NCI-H2227 treated with DMSO at 0.1 percent for 48 hours (cell line): ENCODE measurements around the gene SPTY2D1.
"Not testable (repeated sequence)": the region's sequence is repeated elsewhere in the genome, so short reads cannot be mapped to it uniquely, and the experiment has no call there.

Source experiments
- DNase-seq: peaks from one replicate; lab custom pipeline; 2025; lab: John Stamatoyannopoulos, UW

SPTY2D1 gene

GRCh38 chr11:18617688-18618341 is 16.3 kb downstream of the SPTY2D1 start:
- no peak for DNase-seq

GRCh38 chr11:18615628-18616392 is 18.3 kb downstream of the SPTY2D1 start:
- no peak for DNase-seq

DNA sequence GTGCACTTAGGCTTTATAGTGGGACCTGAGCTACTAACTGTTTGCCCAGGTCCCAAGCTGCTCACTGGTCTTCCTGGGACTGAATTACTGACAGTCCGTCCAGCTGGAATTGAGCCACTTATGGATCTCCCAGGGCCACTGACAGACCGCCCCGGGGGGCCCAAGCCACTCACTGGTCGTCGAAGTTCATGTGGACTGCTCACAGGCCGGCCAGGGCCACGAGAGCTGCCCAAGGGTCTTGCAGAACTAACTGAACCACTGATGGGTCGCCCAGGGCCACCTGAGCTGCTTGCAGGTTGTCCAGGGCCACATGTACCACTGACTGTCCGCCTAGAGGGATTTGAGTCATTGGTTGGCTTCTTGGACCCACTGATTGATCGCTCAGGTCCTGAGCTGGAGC is 19.5 kb downstream of the SPTY2D1 start:
- no peak for DNase-seq

- DNase-seq, result no peak
These were observed 21.7 kb downstream of the SPTY2D1 start for GRCh38 chr11:18612394-18612793.

DNA sequence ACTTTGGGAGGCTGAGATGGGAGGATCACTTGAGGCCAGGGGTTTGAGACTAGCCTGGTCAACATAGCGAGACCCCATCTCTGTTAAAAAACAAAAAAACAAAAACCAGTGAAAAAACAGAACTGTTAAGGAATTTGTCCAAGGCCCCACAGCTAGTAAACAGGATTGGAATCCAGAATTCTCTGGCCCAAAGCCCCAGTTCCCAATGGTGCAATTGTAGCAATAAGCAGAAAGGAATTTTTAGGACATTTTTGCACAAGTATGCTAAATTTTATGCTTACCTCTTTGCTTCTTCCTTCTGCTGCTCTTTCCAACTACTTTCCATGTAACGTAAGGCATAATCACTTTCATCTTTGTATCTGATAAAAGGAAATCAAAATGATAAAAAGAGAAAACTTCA is 22.9 kb downstream of the SPTY2D1 start:
- no peak for DNase-seq

- DNase-seq, result no peak
These were observed 25.8 kb downstream of the SPTY2D1 start for GRCh38 chr11:18608376-18608775.

DNA sequence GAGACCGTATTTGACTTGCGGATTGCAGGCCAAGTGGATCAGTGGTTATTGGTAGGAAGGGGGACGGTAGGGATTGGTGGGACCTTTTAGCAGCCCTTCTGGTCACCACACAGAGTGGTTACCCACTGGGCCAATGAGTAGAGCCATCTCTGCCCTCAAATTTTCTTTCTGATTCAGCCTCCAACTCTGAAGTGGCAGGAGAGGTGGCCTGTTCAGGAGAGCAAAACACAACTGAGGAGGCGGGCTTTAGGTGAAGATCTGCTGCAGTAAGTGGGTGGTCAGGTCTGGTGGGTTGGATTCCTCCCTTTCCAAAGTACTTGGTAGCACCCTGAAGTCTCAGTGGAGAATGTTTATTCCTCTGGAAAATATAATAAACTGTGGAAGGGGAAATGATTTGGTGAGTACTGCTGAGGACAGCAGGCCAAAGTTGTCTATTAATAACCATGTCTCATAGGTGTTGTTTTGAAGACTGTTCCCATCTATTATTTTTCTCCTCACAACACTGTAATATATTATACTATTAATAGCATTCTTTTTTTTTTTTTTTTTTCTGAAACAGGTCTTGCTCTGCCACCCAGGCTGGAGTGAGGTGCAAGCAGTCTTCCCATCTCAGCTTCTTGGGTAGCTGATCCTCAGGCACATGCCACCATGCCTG is 33.1 kb downstream of the SPTY2D1 start:
- no peak for DNase-seq

- no peak for DNase-seq
These were observed 34.4 kb downstream of the SPTY2D1 start, which contains the start of gene MISFA for GRCh38 chr11:18599739-18600230. MISFA (plus strand) TSS chr11:18599789; CDS start chr11:18599929, 140 bp downstream.

DNA sequence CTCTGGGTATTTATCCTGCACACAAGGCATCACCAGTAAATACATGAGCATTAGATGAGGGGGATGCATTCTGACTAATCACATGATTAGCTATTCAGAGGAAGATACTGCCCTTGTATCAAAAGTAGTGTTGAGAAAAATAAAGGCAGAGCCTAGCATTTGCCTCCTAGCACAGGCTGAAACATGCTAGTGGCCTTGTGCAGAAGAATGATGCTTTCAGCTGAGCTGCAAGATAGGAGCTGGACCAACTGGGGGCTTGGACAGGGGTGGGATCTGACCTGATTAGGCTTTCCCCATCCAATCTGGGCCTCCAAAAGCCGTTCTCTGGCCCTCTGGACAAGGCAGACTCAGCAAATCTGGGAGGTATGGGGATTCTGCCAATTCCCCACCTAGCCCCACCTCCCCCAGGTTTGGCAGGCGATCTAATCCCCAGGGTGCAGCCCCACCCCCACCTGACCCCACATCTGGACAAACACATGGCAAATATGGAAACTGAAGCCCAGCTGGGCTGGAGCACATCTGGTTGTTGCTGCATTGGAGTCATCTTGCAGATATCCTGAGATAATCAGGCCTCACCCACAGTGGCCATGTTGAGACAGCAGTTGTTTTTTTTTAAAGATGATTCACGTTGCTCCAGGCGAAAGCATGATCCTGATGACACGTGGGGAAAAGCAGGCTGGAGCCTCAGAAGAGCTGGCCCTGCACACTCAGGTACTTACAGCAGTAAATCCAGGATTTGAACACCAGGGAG is 39.0 kb downstream of the SPTY2D1 start:
- no peak for DNase-seq

DNA sequence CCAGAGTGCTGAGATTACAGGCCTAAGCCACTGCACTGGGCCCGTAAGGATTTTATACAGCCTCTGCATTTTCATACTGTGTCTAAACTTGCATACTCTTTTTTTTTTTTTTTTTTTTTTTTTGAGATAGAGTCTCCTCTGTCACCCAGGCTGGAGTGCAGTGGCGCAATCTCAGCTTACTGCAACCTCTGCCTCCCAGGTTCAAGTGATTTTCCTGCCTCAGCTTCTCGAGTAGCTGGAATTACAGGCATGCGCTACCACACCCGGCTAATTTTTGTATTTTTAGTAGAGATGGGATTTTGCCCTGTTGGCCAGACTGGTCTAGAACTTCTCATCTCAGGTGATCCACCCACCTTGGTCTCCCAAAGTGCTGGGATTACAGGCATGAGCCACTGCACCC is 40.1 kb downstream of the SPTY2D1 start:
- DNase-seq, result not testable (repeated sequence)

DNA sequence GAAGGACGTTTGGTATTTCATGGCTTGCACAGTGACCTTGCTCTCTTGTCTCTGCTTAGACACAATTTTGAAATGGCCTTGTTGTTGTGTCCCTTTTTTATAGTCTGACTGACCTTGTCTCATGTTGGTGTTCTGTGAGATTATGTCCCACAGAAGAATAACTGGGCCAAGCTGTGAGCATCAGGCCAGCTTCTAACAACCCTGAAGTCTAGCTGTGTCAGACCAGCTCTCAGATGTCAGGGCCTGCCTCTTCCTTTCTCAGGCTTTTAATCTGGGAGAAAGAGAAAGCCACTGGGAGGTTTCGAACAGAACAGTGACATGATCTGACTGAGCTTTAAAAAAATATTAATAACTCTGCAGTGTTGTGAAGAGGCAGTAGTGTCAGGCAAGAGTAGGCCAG is 43.6 kb downstream of the SPTY2D1 start:
- DNase-seq, result no peak

DNA sequence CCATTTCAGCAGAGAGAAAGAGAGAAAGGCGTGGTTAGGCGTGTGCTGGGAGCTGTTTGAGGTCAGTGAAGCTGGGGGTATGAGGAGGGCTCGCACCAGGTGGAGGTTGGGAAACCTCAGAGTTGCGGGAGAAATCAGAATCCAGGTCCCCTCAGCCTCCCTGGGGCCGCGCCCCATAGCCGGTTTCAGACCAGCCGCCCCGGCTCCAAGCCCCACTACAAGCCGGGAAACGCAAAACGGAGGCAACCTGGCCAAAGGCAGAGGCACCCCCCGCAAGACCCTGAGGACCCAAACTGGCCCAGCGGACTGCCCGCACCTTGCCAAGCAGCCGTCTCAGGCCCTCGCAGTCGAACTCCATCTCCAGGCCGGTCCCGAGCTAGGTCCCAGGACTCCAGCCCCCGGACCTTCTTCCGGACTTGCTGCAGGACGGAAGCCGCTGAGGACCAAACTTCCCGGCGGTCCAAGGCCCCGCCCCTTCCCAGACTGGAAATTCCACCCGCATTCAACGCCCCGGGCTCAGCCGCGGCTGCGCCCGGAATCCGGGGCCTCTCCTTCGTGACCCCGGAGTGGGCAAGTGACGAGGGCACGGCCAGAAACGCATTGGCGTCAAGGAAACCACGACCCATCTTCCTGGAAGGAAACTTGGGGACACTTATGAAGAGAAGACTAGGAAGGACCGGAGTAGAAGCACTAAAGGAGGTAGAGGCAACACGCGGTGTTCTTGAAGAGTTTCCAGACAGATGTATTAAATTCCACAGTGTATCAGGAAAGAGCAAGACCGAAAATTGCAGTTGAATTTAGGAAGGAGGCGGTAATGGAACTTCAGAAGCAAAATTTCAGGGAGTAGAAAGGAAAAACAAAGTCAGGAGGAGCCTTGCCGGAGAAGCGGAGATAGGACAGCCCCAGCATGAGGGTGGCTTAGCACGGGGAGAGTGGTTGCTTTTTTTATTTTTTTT is 45.6 kb downstream of the SPTY2D1 start, which contains the start of gene UEVLD:
Gene UEVLD, minus strand, starts transcription at position 438 of the 956 bp plus-strand sequence. Its CDS starts 80 bp downstream, at position 358.
- peak; percentile 69 for DNase-seq

GRCh38 chr11:18581825-18582224 is 52.3 kb downstream of the SPTY2D1 start:
- DNase-seq, result no peak

DNA sequence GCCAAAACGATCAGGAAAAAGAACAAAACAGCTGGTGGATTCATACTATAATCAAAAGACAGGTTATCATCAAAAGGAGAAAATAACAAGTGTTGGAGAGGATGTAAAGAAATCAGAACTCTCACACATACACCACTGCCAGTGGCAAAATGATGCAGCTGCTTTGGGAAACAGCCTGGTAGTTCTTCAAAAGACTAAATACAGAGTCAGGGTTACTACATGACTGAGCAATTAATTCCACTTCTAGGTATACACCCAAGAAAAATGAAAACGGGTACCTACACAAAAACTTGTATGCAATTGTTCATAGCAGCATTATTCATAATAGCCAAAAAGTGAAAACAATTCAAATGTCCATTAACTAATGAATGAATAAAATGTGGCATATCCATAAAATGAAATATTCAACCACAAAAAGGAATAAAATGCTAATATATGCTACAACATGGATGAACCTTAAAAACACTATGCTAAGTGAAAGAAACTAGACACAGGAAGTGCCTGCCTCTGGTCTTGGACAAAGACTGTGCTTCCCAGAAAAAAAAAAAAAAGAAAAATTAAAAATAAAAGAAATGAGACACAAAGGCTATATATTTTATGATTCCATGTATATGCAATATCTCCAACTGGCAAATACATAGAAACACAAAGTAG is 53.9 kb downstream of the SPTY2D1 start:
- no peak for DNase-seq

DNA sequence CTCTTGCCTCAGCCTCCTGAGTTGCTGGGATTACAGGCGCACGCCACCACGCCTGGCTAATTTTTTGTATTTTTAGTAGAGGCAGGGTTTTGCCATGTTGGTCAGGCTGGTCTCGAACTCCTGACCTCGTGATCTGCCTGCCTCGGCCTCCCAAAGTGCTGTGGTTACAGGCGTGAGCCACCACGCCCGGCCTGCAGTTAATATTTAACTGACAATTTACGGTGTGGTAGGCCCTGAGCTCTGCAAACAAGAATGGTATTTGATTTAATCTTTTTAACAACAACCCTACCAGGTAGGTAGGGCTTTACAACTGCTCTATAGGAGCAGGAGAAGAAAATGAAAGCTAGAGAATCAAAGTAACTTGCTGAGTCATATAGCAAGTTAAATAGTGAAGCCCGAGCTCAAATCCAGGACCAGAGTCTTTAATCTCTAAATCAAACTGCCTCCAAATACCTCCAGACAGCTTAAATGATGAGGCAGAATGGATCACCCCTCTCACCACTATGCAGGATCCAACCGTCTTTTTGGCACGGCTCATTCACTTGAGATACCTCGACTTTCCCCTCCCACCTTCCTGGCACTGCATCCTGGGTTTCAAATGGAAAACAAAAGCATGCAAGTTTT is 55.1 kb downstream of the SPTY2D1 start:
- no peak for DNase-seq

DNA sequence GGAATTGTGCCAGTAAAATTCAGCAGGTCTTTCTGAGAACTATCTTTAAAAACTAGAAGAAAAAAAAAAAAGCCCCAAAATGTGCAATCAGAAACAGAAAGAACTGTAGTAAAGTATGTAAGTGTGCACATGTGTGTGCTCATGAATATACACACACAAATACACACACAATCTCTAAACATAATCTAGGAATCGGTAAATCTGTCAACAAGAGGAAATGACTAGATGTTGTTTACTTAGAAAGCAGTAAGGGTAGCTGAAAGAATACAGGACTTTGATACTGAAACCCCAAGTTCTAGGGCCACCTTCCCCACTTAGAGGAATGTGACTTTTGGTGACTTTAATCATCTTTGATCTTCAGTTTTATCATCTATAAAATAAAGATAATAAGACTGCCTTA is 58.8 kb downstream of the SPTY2D1 start:
- no peak for DNase-seq

DNA sequence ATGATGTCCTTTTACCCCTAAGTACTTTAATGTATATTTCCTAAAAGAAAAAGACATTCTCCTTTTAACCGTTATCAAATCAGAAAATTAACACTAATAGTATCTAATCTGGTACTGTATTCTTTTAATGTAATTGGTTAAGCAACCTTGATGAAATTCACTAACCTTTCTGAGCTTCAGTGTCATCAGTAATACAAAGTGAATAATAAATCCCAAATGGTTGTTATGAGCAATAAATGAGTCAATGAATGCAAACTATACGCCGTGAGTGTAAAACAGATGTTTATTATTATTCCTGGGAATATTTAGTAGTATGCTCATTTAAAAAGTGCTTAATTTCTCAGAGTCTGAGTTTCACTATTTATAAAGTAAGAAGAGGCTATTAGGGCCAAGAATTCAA is 67.1 kb downstream of the SPTY2D1 start:
- no peak for DNase-seq

GRCh38 chr11:18566406-18566805 is 67.7 kb downstream of the SPTY2D1 start:
- no peak for DNase-seq

DNA sequence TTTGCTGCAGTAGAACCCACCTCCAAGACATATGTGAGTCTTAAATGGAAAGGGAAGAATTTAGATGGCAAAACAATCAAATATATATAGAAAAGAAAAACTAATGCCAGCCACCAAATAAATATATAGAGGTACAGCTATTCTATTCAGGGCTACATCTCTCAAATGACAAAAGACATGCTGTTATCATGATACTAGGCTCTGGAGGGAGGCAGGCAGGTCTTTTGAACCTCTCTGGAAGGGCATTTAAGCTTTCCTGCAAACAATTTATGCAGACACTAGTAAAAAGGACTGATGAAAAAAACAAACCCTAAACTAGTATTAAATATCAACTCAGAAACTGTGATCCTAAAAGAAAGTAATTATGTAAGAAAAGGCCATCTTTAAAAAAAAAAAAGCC is 70.0 kb downstream of the SPTY2D1 start:
- DNase-seq, result no peak
